Measurements from ENCODE around the gene KCNH8.

KCNH8 gene

GRCh38 chr3:19384868-19385267, 236.6 kb downstream of the KCNH8 start:
- no peak overlapping the region for H3K9ac ChIP-seq (ENCODE audit: low read depth, low read length)
- no peaks in the 10 kb centered on the region for H3K36me3 ChIP-seq (ENCODE audit: insufficient read depth, low read length)
- H3K9me3 ChIP-seq (replicated peaks; ENCODE audit: low read length) = peaks cover 3% of the 10 kb centered on the region
- H3K4me1 ChIP-seq (ENCODE audit: control insufficient read depth, insufficient read depth, low read length) = no peaks in the 10 kb centered on the region
- H3K4me2 ChIP-seq (ENCODE audit: low read length) = no peak overlapping the region
- no peaks in the 10 kb centered on the region for H3K27me3 ChIP-seq (ENCODE audit: control insufficient read depth, insufficient read depth, low read length)
- no peak overlapping the region for H3K4me3 ChIP-seq (ENCODE audit: low read length)

- Histone ChIP-seq H3K4me3 (ENCODE audit: low read length) (no peak overlapping the region), H3K4me1 (ENCODE audit: control insufficient read depth, insufficient read depth, low read length) (no peaks in the 10 kb centered on the region), H3K36me3 (ENCODE audit: insufficient read depth, low read length) (no peaks in the 10 kb centered on the region), H3K4me2 (ENCODE audit: low read length) (no peak overlapping the region), H3K27me3 (ENCODE audit: control insufficient read depth, insufficient read depth, low read length) (no peaks in the 10 kb centered on the region), H3K9ac (ENCODE audit: low read depth, low read length) (no peak overlapping the region), H3K9me3 (replicated peaks; ENCODE audit: low read length) (no peaks in the 10 kb centered on the region)
Measured at GRCh38 chr3:19392150-19392549, 243.8 kb downstream of the KCNH8 start.

GRCh38 chr3:19394946-19395345, 246.6 kb downstream of the KCNH8 start:
- no peaks in the 10 kb centered on the region for H3K27me3 ChIP-seq (ENCODE audit: control insufficient read depth, insufficient read depth, low read length)
- no peak overlapping the region for H3K9ac ChIP-seq (ENCODE audit: low read depth, low read length)
- no peaks in the 10 kb centered on the region for H3K36me3 ChIP-seq (ENCODE audit: insufficient read depth, low read length)
- H3K4me2 ChIP-seq (ENCODE audit: low read length) = no peak overlapping the region
- no peak overlapping the region for H3K4me3 ChIP-seq (ENCODE audit: low read length)
- no peaks in the 10 kb centered on the region for H3K9me3 ChIP-seq (replicated peaks; ENCODE audit: low read length)
- H3K4me1 ChIP-seq (ENCODE audit: control insufficient read depth, insufficient read depth, low read length) = no peaks in the 10 kb centered on the region

- H3K36me3 ChIP-seq (ENCODE audit: insufficient read depth, low read length) = no peaks in the 10 kb centered on the region
- no peaks in the 10 kb centered on the region for H3K4me1 ChIP-seq (ENCODE audit: control insufficient read depth, insufficient read depth, low read length)
- H3K9me3 ChIP-seq (replicated peaks; ENCODE audit: low read length) = no peaks in the 10 kb centered on the region
- no peak overlapping the region for H3K9ac ChIP-seq (ENCODE audit: low read depth, low read length)
- no peaks in the 10 kb centered on the region for H3K27me3 ChIP-seq (ENCODE audit: control insufficient read depth, insufficient read depth, low read length)
- H3K4me3 ChIP-seq (ENCODE audit: low read length) = no peak overlapping the region
- no peak overlapping the region for H3K4me2 ChIP-seq (ENCODE audit: low read length)
Measured at GRCh38 chr3:19396726-19397125, 248.4 kb downstream of the KCNH8 start.

- Histone ChIP-seq H3K9me3 (replicated peaks; ENCODE audit: low read length) (no peaks in the 10 kb centered on the region), H3K4me3 (ENCODE audit: low read length) (no peak overlapping the region), H3K4me2 (ENCODE audit: low read length) (no peak overlapping the region), H3K9ac (ENCODE audit: low read depth, low read length) (no peak overlapping the region), H3K27me3 (ENCODE audit: control insufficient read depth, insufficient read depth, low read length) (no peaks in the 10 kb centered on the region), H3K36me3 (ENCODE audit: insufficient read depth, low read length) (no peaks in the 10 kb centered on the region), H3K4me1 (ENCODE audit: control insufficient read depth, insufficient read depth, low read length) (no peaks in the 10 kb centered on the region)
Measured at GRCh38 chr3:19399356-19399755, 251.0 kb downstream of the KCNH8 start.

- no peaks in the 10 kb centered on the region for H3K36me3 ChIP-seq (ENCODE audit: insufficient read depth, low read length)
- no peaks in the 10 kb centered on the region for H3K27me3 ChIP-seq (ENCODE audit: control insufficient read depth, insufficient read depth, low read length)
- H3K9me3 ChIP-seq (replicated peaks; ENCODE audit: low read length) = no peaks in the 10 kb centered on the region
- H3K9ac ChIP-seq (ENCODE audit: low read depth, low read length) = no peak overlapping the region
- H3K4me2 ChIP-seq (ENCODE audit: low read length) = no peak overlapping the region
- no peaks in the 10 kb centered on the region for H3K4me1 ChIP-seq (ENCODE audit: control insufficient read depth, insufficient read depth, low read length)
- no peak overlapping the region for H3K4me3 ChIP-seq (ENCODE audit: low read length)
Measured at GRCh38 chr3:19399836-19400235, 251.5 kb downstream of the KCNH8 start.

GRCh38 chr3:19420159-19420558, 271.8 kb downstream of the KCNH8 start:
- H3K27me3 ChIP-seq (ENCODE audit: control insufficient read depth, insufficient read depth, low read length) = no peaks in the 10 kb centered on the region

GRCh38 chr3:19425825-19426224, 277.5 kb downstream of the KCNH8 start:
- no peaks in the 10 kb centered on the region for H3K27me3 ChIP-seq (ENCODE audit: control insufficient read depth, insufficient read depth, low read length)
- H3K4me2 ChIP-seq (ENCODE audit: low read length) = no peak overlapping the region
- H3K4me3 ChIP-seq (ENCODE audit: low read length) = no peak overlapping the region
- H3K36me3 ChIP-seq (ENCODE audit: insufficient read depth, low read length) = no peaks in the 10 kb centered on the region
- no peaks in the 10 kb centered on the region for H3K4me1 ChIP-seq (ENCODE audit: control insufficient read depth, insufficient read depth, low read length)
- peaks cover 4% of the 10 kb centered on the region for H3K9me3 ChIP-seq (replicated peaks; ENCODE audit: low read length)
- H3K9ac ChIP-seq (ENCODE audit: low read depth, low read length) = no peak overlapping the region

More at GRCh38 chr3:19420159-19420558, 271.8 kb downstream of the KCNH8 start:
- no peaks in the 10 kb centered on the region for H3K4me1 ChIP-seq (ENCODE audit: control insufficient read depth, insufficient read depth, low read length)
- H3K4me2 ChIP-seq (ENCODE audit: low read length) = no peak overlapping the region
- no peaks in the 10 kb centered on the region for H3K9me3 ChIP-seq (replicated peaks; ENCODE audit: low read length)
- H3K9ac ChIP-seq (ENCODE audit: low read depth, low read length) = no peak overlapping the region
- no peak overlapping the region for H3K4me3 ChIP-seq (ENCODE audit: low read length)
- no peaks in the 10 kb centered on the region for H3K36me3 ChIP-seq (ENCODE audit: insufficient read depth, low read length)

GRCh38 chr3:19427422-19428149, 279.3 kb downstream of the KCNH8 start:
- Histone ChIP-seq H3K4me3 (ENCODE audit: low read length) (no peak overlapping the region), H3K27me3 (ENCODE audit: control insufficient read depth, insufficient read depth, low read length) (no peaks in the 10 kb centered on the region), H3K36me3 (ENCODE audit: insufficient read depth, low read length) (no peaks in the 10 kb centered on the region), H3K4me1 (ENCODE audit: control insufficient read depth, insufficient read depth, low read length) (no peaks in the 10 kb centered on the region), H3K4me2 (ENCODE audit: low read length) (no peak overlapping the region), H3K9ac (ENCODE audit: low read depth, low read length) (no peak overlapping the region), H3K9me3 (replicated peaks; ENCODE audit: low read length) (peaks cover 4% of the 10 kb centered on the region)

- Histone ChIP-seq H3K4me3 (ENCODE audit: low read length) (no peak overlapping the region), H3K9ac (ENCODE audit: low read depth, low read length) (no peak overlapping the region), H3K4me1 (ENCODE audit: control insufficient read depth, insufficient read depth, low read length) (no peaks in the 10 kb centered on the region), H3K36me3 (ENCODE audit: insufficient read depth, low read length) (no peaks in the 10 kb centered on the region), H3K4me2 (ENCODE audit: low read length) (no peak overlapping the region), H3K27me3 (ENCODE audit: control insufficient read depth, insufficient read depth, low read length) (no peaks in the 10 kb centered on the region), H3K9me3 (replicated peaks; ENCODE audit: low read length) (peaks cover 4% of the 10 kb centered on the region)
Measured at GRCh38 chr3:19428729-19429128, 280.4 kb downstream of the KCNH8 start.

GRCh38 chr3:19432669-19433068, 284.4 kb downstream of the KCNH8 start:
- H3K4me2 ChIP-seq (ENCODE audit: low read length) = no peak overlapping the region
- H3K9me3 ChIP-seq (replicated peaks; ENCODE audit: low read length) = no peaks in the 10 kb centered on the region
- no peaks in the 10 kb centered on the region for H3K4me1 ChIP-seq (ENCODE audit: control insufficient read depth, insufficient read depth, low read length)
- H3K27me3 ChIP-seq (ENCODE audit: control insufficient read depth, insufficient read depth, low read length) = no peaks in the 10 kb centered on the region
- H3K9ac ChIP-seq (ENCODE audit: low read depth, low read length) = no peak overlapping the region
- H3K36me3 ChIP-seq (ENCODE audit: insufficient read depth, low read length) = no peaks in the 10 kb centered on the region
- no peak overlapping the region for H3K4me3 ChIP-seq (ENCODE audit: low read length)

- H3K4me3 ChIP-seq (ENCODE audit: low read length) = no peak overlapping the region
- no peaks in the 10 kb centered on the region for H3K36me3 ChIP-seq (ENCODE audit: insufficient read depth, low read length)
- H3K4me1 ChIP-seq (ENCODE audit: control insufficient read depth, insufficient read depth, low read length) = no peaks in the 10 kb centered on the region
- peaks cover 7% of the 10 kb centered on the region for H3K9me3 ChIP-seq (replicated peaks; ENCODE audit: low read length)
- H3K27me3 ChIP-seq (ENCODE audit: control insufficient read depth, insufficient read depth, low read length) = no peaks in the 10 kb centered on the region
- no peak overlapping the region for H3K4me2 ChIP-seq (ENCODE audit: low read length)
- H3K9ac ChIP-seq (ENCODE audit: low read depth, low read length) = no peak overlapping the region
Measured at GRCh38 chr3:19436746-19437145, 288.4 kb downstream of the KCNH8 start.
